OCI-LY1 (cell line): ENCODE measurements around the gene SYCE3.
A peak's percentile ranks its signal among the peaks of the same experiment; 100 is the strongest.

Source experiments
- H2AFZ ChIP-seq: fragments of 200-600 bp; sonication (generic), shearing (Covaris generic); 2 replicates; pipeline ENCODE4 v1.6.0; 2014; ENCODE audit warnings: antibody characterized with exemption, mild to moderate bottlenecking, low read length
- H3F3A ChIP-seq: fragments of 200-600 bp; sonication (generic), shearing (Covaris generic); 2 replicates; pipeline ENCODE4 v1.6.0; 2014; ENCODE audit warnings: mild to moderate bottlenecking, antibody characterized with exemption, low read length, moderate library complexity; ENCODE audit not compliant: insufficient read depth
- H3K27ac ChIP-seq: fragments of 200-600 bp; sonication (generic); 2 replicates; pipeline ENCODE4 v1.5.1; 2014; ENCODE audit warnings: low read length, mixed run types, mild to moderate bottlenecking, low read depth; ENCODE audit not compliant: poor library complexity, severe bottlenecking
- H3K27me3 ChIP-seq: fragments of 200-600 bp; sonication (generic); 2 replicates; pipeline ENCODE4 v1.6.0; 2014; ENCODE audit warnings: antibody characterized with exemption, mild to moderate bottlenecking, low read length, moderate library complexity; ENCODE audit not compliant: insufficient read depth
- H3K36me3 ChIP-seq: fragments of 200-600 bp; sonication (generic); 2 replicates; pipeline ENCODE4 v1.6.1; 2014; ENCODE audit warnings: mild to moderate bottlenecking, antibody characterized with exemption, low read length, moderate library complexity, mixed read lengths; ENCODE audit not compliant: insufficient read depth
- H3K4me1 ChIP-seq: fragments of 200-600 bp; sonication (generic); 2 replicates; pipeline ENCODE4 v1.5.1; 2014; ENCODE audit warnings: mild to moderate bottlenecking, low read length, moderate library complexity; ENCODE audit not compliant: insufficient read depth, severe bottlenecking
- H3K4me2 ChIP-seq: fragments of 200-600 bp; sonication (generic), shearing (Covaris generic); 2 replicates; pipeline ENCODE4 v1.6.1; 2014; ENCODE audit warnings: low read length
- H3K4me3 ChIP-seq: fragments of 200-600 bp; sonication (generic); 2 replicates; pipeline ENCODE4 v1.5.1; 2014; ENCODE audit warnings: low read length, low read depth, mild to moderate bottlenecking, mixed read lengths; ENCODE audit not compliant: poor library complexity, severe bottlenecking
- H3K79me2 ChIP-seq: fragments of 200-600 bp; shearing (Covaris generic); 2 replicates; pipeline ENCODE4 v1.6.1; 2016; ENCODE audit warnings: mixed run types, low read length, mixed read lengths; ENCODE audit not compliant: insufficient read depth
- H3K9ac ChIP-seq: fragments of 200-600 bp; sonication (generic), shearing (Covaris generic); 2 replicates; pipeline ENCODE4 v1.6.1; 2014; ENCODE audit warnings: mild to moderate bottlenecking, low read length, mixed read lengths
- H3K9me2 ChIP-seq: fragments of 200-600 bp; sonication (generic), shearing (Covaris generic); 2 replicates; pipeline ENCODE4 v1.6.1; 2014; ENCODE audit warnings: low read depth, mild to moderate bottlenecking, low read length, mixed read lengths
- H3K9me3 ChIP-seq: fragments of 200-600 bp; shearing (Covaris generic); 2 replicates; pipeline ENCODE4 v1.6.1; 2014; ENCODE audit warnings: low read length, mixed read lengths
- H4K20me1 ChIP-seq: fragments of 200-600 bp; sonication (generic), shearing (Covaris generic); 2 replicates; pipeline ENCODE4 v1.6.0; 2016; ENCODE audit warnings: mild to moderate bottlenecking, low read length; ENCODE audit not compliant: insufficient read depth
- CTCF ChIP-seq: fragments of 200-600 bp; sonication (generic), shearing (Covaris generic); IDR thresholded peaks from 2 replicates; pipeline ENCODE4 v1.5.1; 2017; ENCODE audit warnings: mild to moderate bottlenecking, antibody characterized with exemption, low read length, moderate library complexity, mixed read lengths
- EZH2 ChIP-seq: fragments of 200-600 bp; sonication (generic), shearing (Covaris generic); IDR thresholded peaks from 2 replicates; pipeline ENCODE4 v1.8.0; 2017; ENCODE audit warnings: borderline replicate concordance, mixed run types, mild to moderate bottlenecking, antibody characterized with exemption, low read length, moderate library complexity, mixed read lengths

SYCE3 gene

GRCh38 chr22:50528682-50529415 lies 33.9 kb downstream of the SYCE3 start:
- Histone ChIP-seq H4K20me1 (no peaks in the 10 kb centered on the region), H2AFZ (no peak overlapping the region), H3K79me2 (no peaks in the 10 kb centered on the region), H3K4me2 (peak overlapping the region; percentile 85; the same call in 1 of the 2 replicates), H3K9ac (no peak overlapping the region), H3K9me3 (no peaks in the 10 kb centered on the region), H3K27ac (no peak overlapping the region), H3K36me3 (peaks cover 10% of the 10 kb centered on the region; the same call in 1 of the 2 replicates), H3K9me2 (no peaks in the 10 kb centered on the region), H3K4me3 (peak overlapping the region; percentile 80), H3K4me1 (peaks cover 60% of the 10 kb centered on the region), H3K27me3 (no peaks in the 10 kb centered on the region), H3F3A (peaks cover 4% of the 10 kb centered on the region; the same call in 1 of the 2 replicates)
- TF ChIP-seq CTCF (no peak), EZH2 (no peak)

- no peaks in the 10 kb centered on the region for H3K79me2 ChIP-seq
- TF ChIP-seq CTCF (no peak), EZH2 (no peak)
- H3K27me3 ChIP-seq = no peaks in the 10 kb centered on the region
- peak overlapping the region; percentile 66 for H3K27ac ChIP-seq
- no peaks in the 10 kb centered on the region for H4K20me1 ChIP-seq
- H3K4me3 ChIP-seq = no peak overlapping the region
- H3K4me1 ChIP-seq = peaks cover 58% of the 10 kb centered on the region
- H3K9me2 ChIP-seq = no peaks in the 10 kb centered on the region
- H2AFZ ChIP-seq = no peak overlapping the region
- no peak overlapping the region for H3K9ac ChIP-seq
- peaks cover 18% of the 10 kb centered on the region; the same call in 1 of the 2 replicates for H3K36me3 ChIP-seq
- H3K4me2 ChIP-seq = no peak overlapping the region
- H3F3A ChIP-seq = peaks cover 4% of the 10 kb centered on the region; the same call in 1 of the 2 replicates
- no peaks in the 10 kb centered on the region for H3K9me3 ChIP-seq
Observed at GRCh38 chr22:50527921-50528681, 34.6 kb downstream of the SYCE3 start.

GRCh38 chr22:50526834-50527801 lies 35.6 kb downstream of the SYCE3 start:
- Histone ChIP-seq H4K20me1 (no peaks in the 10 kb centered on the region), H3K79me2 (no peaks in the 10 kb centered on the region), H3K9ac (peak overlapping the region; percentile 78), H3K27ac (peak overlapping the region; percentile 66), H2AFZ (no peak overlapping the region), H3K9me2 (no peaks in the 10 kb centered on the region), H3K4me3 (peak overlapping the region; percentile 68), H3K27me3 (no peaks in the 10 kb centered on the region), H3F3A (peaks cover 4% of the 10 kb centered on the region; the same call in 1 of the 2 replicates), H3K36me3 (peaks cover 28% of the 10 kb centered on the region; the same call in 1 of the 2 replicates), H3K4me2 (peak overlapping the region; percentile 84), H3K9me3 (no peaks in the 10 kb centered on the region), H3K4me1 (peaks cover 49% of the 10 kb centered on the region)
- TF ChIP-seq CTCF (no peak), EZH2 (no peak)
